Colonic mucosa (tissue), 4 donors: ENCODE data around the gene ADGRL3. TPM values are rescaled to one million over a fixed set of nuclear protein-coding genes. Genes with fewer than 3 reads are reported as not detected.

ENCODE experiments used
- DNase-seq: peaks from one replicate; pipeline ENCODE4 v3.0.0-alpha.2; 2020
- H3K27ac ChIP-seq: fragments of 200-600 bp; one replicate; pipeline ENCODE4 v1.8.0; 2021
- H3K27me3 ChIP-seq: fragments of 200-600 bp; one replicate; pipeline ENCODE4 v1.8.0; 2021
- H3K36me3 ChIP-seq: fragments of 200-600 bp; one replicate; pipeline ENCODE4 v1.8.0; 2021
- H3K4me1 ChIP-seq: fragments of 200-600 bp; one replicate; pipeline ENCODE4 v1.8.0; 2021; ENCODE audit warnings: mild to moderate bottlenecking
- H3K4me3 ChIP-seq: fragments of 200-600 bp; one replicate; pipeline ENCODE4 v1.8.0; 2021
- H3K9ac ChIP-seq, 2 donors: one replicate each; pipeline ENCODE4 v1.7.0; 2013; ENCODE audit warnings: control low read depth in 2 of 2, low read depth in 2 of 2, low read length in 2 of 2
- H3K9me3 ChIP-seq: fragments of 200-600 bp; one replicate; pipeline ENCODE4 v1.8.0; 2021
- intact Hi-C: fragments of 100-400 bp; cut with DNase I; formaldehyde crosslinking; loops from one replicate; pipeline ENCODE4 v1.14.1; 2022
- total RNA-seq, 2 donors: library from RNA; stranded (reverse); fragmentation: NEBNext Ultra II Directional in 1 of 2; extraction: Animal tissue kit (Norgen Biotek cat#: 25700) in 1 of 2; gene quantifications; one replicate each; pipeline ENCODE4 v1.2.1, GENCODE V29; 2021
- TF ChIP-seq, protein P1 (sequence below): fragments of 200-600 bp; IDR thresholded peaks from one replicate; pipeline ENCODE4 v1.8.0; 2022; ENCODE audit warnings: antibody characterized with exemption, mild to moderate bottlenecking
- donor health status: healthy.
- donor health status: DM: no; HTN: no; CAD: no.
- donor health status: DM: no; HTN: no; CAD: no.

Gene ADGRL3
- total RNA-seq, 2 donors from 2014 or later = 4.1 to 4.4 TPM

- H3K9me3 ChIP-seq = no peaks in the 10 kb centered on the region
- H3K27me3 ChIP-seq = no peaks in the 10 kb centered on the region
- no peaks in the 10 kb centered on the region for H3K4me1 ChIP-seq
- TF ChIP-seq, protein P1, sequence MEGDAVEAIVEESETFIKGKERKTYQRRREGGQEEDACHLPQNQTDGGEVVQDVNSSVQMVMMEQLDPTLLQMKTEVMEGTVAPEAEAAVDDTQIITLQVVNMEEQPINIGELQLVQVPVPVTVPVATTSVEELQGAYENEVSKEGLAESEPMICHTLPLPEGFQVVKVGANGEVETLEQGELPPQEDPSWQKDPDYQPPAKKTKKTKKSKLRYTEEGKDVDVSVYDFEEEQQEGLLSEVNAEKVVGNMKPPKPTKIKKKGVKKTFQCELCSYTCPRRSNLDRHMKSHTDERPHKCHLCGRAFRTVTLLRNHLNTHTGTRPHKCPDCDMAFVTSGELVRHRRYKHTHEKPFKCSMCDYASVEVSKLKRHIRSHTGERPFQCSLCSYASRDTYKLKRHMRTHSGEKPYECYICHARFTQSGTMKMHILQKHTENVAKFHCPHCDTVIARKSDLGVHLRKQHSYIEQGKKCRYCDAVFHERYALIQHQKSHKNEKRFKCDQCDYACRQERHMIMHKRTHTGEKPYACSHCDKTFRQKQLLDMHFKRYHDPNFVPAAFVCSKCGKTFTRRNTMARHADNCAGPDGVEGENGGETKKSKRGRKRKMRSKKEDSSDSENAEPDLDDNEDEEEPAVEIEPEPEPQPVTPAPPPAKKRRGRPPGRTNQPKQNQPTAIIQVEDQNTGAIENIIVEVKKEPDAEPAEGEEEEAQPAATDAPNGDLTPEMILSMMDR = no peak
- DNase-seq = no peak
- intact Hi-C loops = no loop called here
- no peak overlapping the region for H3K4me3 ChIP-seq
- no peaks in the 10 kb centered on the region for H3K36me3 ChIP-seq
- H3K9ac ChIP-seq = no peak overlapping the region
- no peak overlapping the region for H3K27ac ChIP-seq
These were observed 466.1 kb downstream of the ADGRL3 start for GRCh38 chr4:61666244-61666643.

DNA sequence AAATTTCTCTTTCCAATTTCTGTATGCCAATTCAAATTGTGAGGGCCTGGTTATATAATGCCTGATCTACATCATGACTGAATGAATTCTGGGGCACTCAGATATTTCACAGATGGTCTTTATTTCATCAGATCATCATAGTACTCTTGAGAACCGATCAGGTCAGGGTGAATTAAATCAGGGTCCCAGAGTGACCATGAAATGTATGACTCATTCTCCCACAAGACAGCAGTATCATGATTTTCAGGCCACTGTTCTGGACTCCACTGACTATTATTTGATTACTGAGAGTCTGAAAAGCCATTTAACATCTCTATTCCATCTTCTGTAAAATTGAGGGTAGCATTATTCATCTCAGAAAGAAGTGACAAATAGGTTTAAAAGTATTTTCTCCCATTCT is 471.5 kb downstream of the ADGRL3 start:
- Histone ChIP-seq H3K9me3 (no peaks in the 10 kb centered on the region), H3K9ac (no peak overlapping the region), H3K27me3 (no peaks in the 10 kb centered on the region), H3K4me3 (no peak overlapping the region), H3K36me3 (no peaks in the 10 kb centered on the region), H3K4me1 (no peaks in the 10 kb centered on the region), H3K27ac (no peak overlapping the region)
- no peak for DNase-seq
- TF ChIP-seq, protein P1 = no peak
- intact Hi-C loops = no loop called here

DNA sequence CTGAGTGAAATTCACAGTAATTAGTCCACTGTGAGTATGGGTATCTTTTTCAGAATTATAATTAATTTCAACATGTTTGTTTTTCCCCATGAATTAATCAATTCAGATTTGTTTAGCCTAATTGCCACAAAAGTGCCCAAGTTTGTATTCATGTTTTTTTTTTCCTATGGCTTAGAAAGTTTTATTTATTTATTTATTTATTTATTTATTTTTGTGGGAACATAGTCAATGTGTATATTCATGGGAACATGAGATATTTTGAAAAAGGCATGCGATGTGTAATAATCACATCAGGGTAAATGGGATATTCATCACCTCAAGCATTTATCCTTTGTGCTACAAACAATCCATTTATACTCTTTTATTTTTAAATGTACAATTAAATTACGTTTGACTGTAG is 475.3 kb downstream of the ADGRL3 start:
- intact Hi-C loops = no loop called here
- Histone ChIP-seq H3K4me3 (no peak overlapping the region), H3K9me3 (no peaks in the 10 kb centered on the region), H3K9ac (no peak overlapping the region), H3K4me1 (no peaks in the 10 kb centered on the region), H3K27ac (no peak overlapping the region), H3K36me3 (no peaks in the 10 kb centered on the region), H3K27me3 (no peaks in the 10 kb centered on the region)
- TF ChIP-seq, protein P1 = no peak
- DNase-seq = no peak

DNA sequence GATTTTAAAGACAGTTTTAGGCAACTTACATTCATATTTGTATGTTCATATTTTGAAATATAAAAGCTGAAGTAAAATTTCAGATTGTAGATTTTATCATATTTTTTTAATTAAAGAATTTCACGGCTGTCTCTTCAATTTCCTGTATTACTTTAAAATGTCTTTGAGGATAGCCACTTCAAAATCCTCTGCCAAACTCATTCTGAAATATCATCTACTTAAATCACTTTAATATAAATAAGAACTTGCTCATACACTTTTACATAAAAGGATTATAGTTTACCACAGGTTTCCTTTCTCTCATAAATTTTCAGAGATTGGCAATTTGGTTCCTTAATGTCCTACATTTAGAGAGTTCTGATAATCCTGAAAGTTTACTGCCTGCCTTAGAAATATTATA is 478.2 kb downstream of the ADGRL3 start:
- H3K9me3 ChIP-seq = no peaks in the 10 kb centered on the region
- H3K4me1 ChIP-seq = no peaks in the 10 kb centered on the region
- no peak overlapping the region for H3K4me3 ChIP-seq
- no peak overlapping the region for H3K9ac ChIP-seq
- no peak for DNase-seq
- H3K27ac ChIP-seq = no peak overlapping the region
- H3K27me3 ChIP-seq = no peaks in the 10 kb centered on the region
- intact Hi-C loops = no loop called here
- TF ChIP-seq, protein P1 = no peak
- H3K36me3 ChIP-seq = no peaks in the 10 kb centered on the region

DNA sequence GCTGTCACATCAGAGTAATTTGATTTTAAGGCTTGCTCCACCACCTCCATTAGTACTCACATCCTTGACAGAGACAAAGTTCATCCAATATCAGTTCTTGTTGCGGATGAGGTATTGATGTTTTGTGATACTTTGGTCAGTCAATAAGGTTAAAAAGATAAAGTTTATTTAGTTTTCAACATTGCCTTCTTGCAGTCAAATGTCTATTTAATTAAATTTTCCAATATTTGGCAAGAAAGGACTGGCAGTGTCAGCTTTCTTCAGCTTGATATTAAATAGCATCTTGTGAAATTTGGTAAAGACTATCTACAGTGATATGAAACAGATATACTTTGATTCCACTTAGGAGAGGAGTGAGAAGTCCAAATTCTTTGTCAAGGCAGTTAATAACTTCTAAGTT is 493.4 kb downstream of the ADGRL3 start:
- no peak overlapping the region for H3K27ac ChIP-seq
- H3K4me1 ChIP-seq = no peaks in the 10 kb centered on the region
- intact Hi-C loops = no loop called here
- H3K9ac ChIP-seq = no peak overlapping the region
- no peak for DNase-seq
- H3K9me3 ChIP-seq = no peaks in the 10 kb centered on the region
- TF ChIP-seq, protein P1 = no peak
- H3K36me3 ChIP-seq = no peaks in the 10 kb centered on the region
- H3K27me3 ChIP-seq = no peaks in the 10 kb centered on the region
- no peak overlapping the region for H3K4me3 ChIP-seq
